ENCODE results near the gene SLC4A8. TPM values are rescaled to one million over a fixed set of nuclear protein-coding genes. Genes with fewer than 3 reads are reported as not detected.

SLC4A8 gene
- total and polyA plus RNA-seq, 2 donors (not counting 3 experiments of a cell fraction or from before 2014, with no cell fraction given): 4.7 to 9.7 TPM

DNA sequence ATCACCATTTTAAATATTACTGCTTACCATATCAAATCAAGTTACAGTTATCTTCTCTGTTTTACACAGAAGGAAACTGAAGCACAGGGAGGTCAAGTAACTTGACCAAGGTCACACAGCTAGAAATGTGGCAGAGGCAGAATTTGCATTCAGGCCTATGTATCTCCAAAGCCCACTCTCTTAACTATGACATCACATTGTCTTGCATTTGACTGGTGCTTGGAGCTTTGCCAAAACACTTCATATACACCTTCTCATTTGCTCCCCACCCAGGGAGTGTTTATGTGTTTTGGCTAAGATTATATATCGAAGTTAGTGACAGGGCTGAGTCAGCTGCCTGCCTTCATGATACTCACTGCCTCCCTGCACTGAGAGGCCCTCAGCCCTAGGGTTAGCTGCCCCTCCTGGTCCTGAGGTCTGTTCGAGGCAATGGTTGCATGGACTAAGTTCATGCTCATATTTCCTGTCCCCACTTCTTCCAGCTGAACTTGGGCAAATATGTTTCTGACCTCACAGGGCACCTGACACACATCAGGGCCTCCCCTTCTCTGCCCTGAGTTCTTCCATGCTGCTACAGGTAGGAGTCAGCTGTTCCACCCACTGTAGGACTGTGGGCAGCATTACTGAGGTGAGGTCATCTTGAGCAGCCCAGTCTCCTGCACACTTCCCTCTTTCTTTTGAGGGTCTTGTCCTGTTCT, 35.2 kb upstream of the SLC4A8 start:
- peak; percentile 37 for FAIRE-seq
- Histone ChIP-seq H3K4me1 (ENCODE audit: control insufficient read depth, extremely low read depth, insufficient read depth, low read length) (peaks cover 27% of the 10 kb centered on the region), H3K9me3 (replicated peaks; ENCODE audit: control insufficient read depth, insufficient read depth, low read length) (no peaks in the 10 kb centered on the region), H4K20me1 (replicated peaks; ENCODE audit: control insufficient read depth, extremely low read depth, insufficient read depth, low read length) (no peaks in the 10 kb centered on the region), H3K4me3 (replicated peaks in 1 of 3; ENCODE audit: insufficient read depth in 1 of 3, low read depth in 1 of 3, low read length in 3 of 3) (no peak overlapping the region), H3K4me2 (ENCODE audit: insufficient read depth, low read length) (no peak overlapping the region), H3K79me2 (ENCODE audit: control insufficient read depth, insufficient read depth, low read length) (peaks cover 8% of the 10 kb centered on the region), H3K9ac (replicated peaks; ENCODE audit: extremely low read depth, insufficient read depth, low read length) (no peak overlapping the region), H3K36me3 (ENCODE audit: control insufficient read depth in 2 of 2, extremely low read depth in 1 of 2, insufficient read depth in 2 of 2, low read length in 2 of 2) (no peaks in the 10 kb centered on the region), H2AFZ (ENCODE audit: low read depth, low read length) (no peak overlapping the region), H3K27ac (ENCODE audit: insufficient read depth, low read depth, low read length) (no peak overlapping the region), H3K27me3 (ENCODE audit: control insufficient read depth in 2 of 2, insufficient read depth in 2 of 2, low read length in 2 of 2) (no peaks in the 10 kb centered on the region), H3K9me1 (replicated peaks; ENCODE audit: control insufficient read depth, extremely low read depth, insufficient read depth, low read length) (no peaks in the 10 kb centered on the region)
- DNase-seq (ENCODE audit: low read depth, low spot score): no peak
- BruUV-seq (replicated peaks): no TSS peak
- TF ChIP-seq, protein P1, sequence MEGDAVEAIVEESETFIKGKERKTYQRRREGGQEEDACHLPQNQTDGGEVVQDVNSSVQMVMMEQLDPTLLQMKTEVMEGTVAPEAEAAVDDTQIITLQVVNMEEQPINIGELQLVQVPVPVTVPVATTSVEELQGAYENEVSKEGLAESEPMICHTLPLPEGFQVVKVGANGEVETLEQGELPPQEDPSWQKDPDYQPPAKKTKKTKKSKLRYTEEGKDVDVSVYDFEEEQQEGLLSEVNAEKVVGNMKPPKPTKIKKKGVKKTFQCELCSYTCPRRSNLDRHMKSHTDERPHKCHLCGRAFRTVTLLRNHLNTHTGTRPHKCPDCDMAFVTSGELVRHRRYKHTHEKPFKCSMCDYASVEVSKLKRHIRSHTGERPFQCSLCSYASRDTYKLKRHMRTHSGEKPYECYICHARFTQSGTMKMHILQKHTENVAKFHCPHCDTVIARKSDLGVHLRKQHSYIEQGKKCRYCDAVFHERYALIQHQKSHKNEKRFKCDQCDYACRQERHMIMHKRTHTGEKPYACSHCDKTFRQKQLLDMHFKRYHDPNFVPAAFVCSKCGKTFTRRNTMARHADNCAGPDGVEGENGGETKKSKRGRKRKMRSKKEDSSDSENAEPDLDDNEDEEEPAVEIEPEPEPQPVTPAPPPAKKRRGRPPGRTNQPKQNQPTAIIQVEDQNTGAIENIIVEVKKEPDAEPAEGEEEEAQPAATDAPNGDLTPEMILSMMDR (IDR thresholded peaks at IDR 0.05; ENCODE audit: extremely low read depth in 1 of 2, insufficient read depth in 1 of 2, low read depth in 1 of 2, low read length in 2 of 2): no peak
- no peak for TF ChIP-seq POLR2A (IDR thresholded peaks at IDR 0.05; ENCODE audit: low read depth, low read length)
- no peak for TF ChIP-seq MYC (IDR thresholded peaks at IDR 0.05; ENCODE audit: low read depth, low read length)
- no peak for TF ChIP-seq GATA2 (IDR thresholded peaks at IDR 0.05; ENCODE audit: insufficient read depth, insufficient read length, low read depth, low read length)
- TF ChIP-seq, protein P2, sequence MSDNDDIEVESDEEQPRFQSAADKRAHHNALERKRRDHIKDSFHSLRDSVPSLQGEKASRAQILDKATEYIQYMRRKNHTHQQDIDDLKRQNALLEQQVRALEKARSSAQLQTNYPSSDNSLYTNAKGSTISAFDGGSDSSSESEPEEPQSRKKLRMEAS (IDR thresholded peaks at IDR 0.05; ENCODE audit: insufficient read depth, insufficient read length): no peak
- no peak for TF ChIP-seq EZH2 (IDR thresholded peaks at IDR 0.05; ENCODE audit: borderline replicate concordance, low read depth, low read length, severe bottlenecking)
- no peak for TF ChIP-seq FOS (IDR thresholded peaks at IDR 0.05; ENCODE audit: borderline replicate concordance, insufficient read depth, low read length)
- no peak for TF ChIP-seq JUN (IDR thresholded peaks at IDR 0.05; ENCODE audit: borderline replicate concordance, insufficient read depth, insufficient read length, low read depth)
- TF ChIP-seq POLR2AphosphoS5 (IDR thresholded peaks at IDR 0.05; ENCODE audit: insufficient read depth, low read depth, low read length): no peak
- ChIA-PET CTCF (interaction anchor here (0.9 to 2.8 kb wide), 5 partner anchors 13 to 486 kb away, joined by 3 to 9 read pairs (median 4); no protein-coding TSS in a partner anchor), POLR2A (no interaction called here)
- dilution Hi-C loops (cut with MboI; ENCODE audit: extremely low pct_ligation_motif_present, low sequenced_read_pairs): no loop called here
- intact Hi-C loops (cut with micrococcal nuclease): no loop called here
